NCI-H128 (cell line): Measurements from ENCODE around the gene FTO.

ENCODE experiments used
- DNase-seq: peaks from one replicate; lab custom pipeline; 2025; ENCODE audit not compliant: unreplicated experiment; lab: John Stamatoyannopoulos, UW

Gene FTO

GRCh38 chr16:54068212-54068611 is 364.3 kb downstream of the FTO start:
- DNase-seq, result no peak

- no peak for DNase-seq
Observed at GRCh38 chr16:54069601-54070239, 365.8 kb downstream of the FTO start.

- DNase-seq, result no peak
Observed at GRCh38 chr16:54070789-54071343, 366.9 kb downstream of the FTO start.

GRCh38 chr16:54071514-54071913 is 367.6 kb downstream of the FTO start:
- no peak for DNase-seq

GRCh38 chr16:54072237-54072636 is 368.3 kb downstream of the FTO start:
- no peak for DNase-seq

- no peak for DNase-seq
Observed at GRCh38 chr16:54073356-54073755, 369.4 kb downstream of the FTO start.

GRCh38 chr16:54075446-54075845 is 371.5 kb downstream of the FTO start:
- DNase-seq, result no peak

GRCh38 chr16:54076006-54076504 is 372.1 kb downstream of the FTO start:
- no peak for DNase-seq

- DNase-seq, result no peak
Observed at GRCh38 chr16:54077050-54077821, 373.3 kb downstream of the FTO start.

GRCh38 chr16:54080524-54081008 is 376.6 kb downstream of the FTO start:
- DNase-seq, result no peak

GRCh38 chr16:54086791-54087190 is 382.8 kb downstream of the FTO start:
- no peak for DNase-seq

- DNase-seq, result no peak
Observed at GRCh38 chr16:54090602-54091001, 386.6 kb downstream of the FTO start.

- DNase-seq, result no peak
Observed at GRCh38 chr16:54093281-54093680, 389.3 kb downstream of the FTO start.

- DNase-seq, result no peak
Observed at GRCh38 chr16:54094641-54095040, 390.7 kb downstream of the FTO start.

GRCh38 chr16:54096607-54097006 is 392.7 kb downstream of the FTO start:
- no peak for DNase-seq

GRCh38 chr16:54097774-54098173 is 393.8 kb downstream of the FTO start:
- no peak for DNase-seq

- DNase-seq, result no peak
Observed at GRCh38 chr16:54098247-54098646, 394.3 kb downstream of the FTO start.

GRCh38 chr16:54099627-54100026 is 395.7 kb downstream of the FTO start:
- DNase-seq, result no peak

GRCh38 chr16:54102888-54103866 is 399.2 kb downstream of the FTO start:
- no peak for DNase-seq

- DNase-seq, result no peak
Observed at GRCh38 chr16:54106057-54106456, 402.1 kb downstream of the FTO start.
